ENCODE results near the gene PPP1R26.

- TF ChIP-seq POLR2A (IDR thresholded peaks at IDR 0.05; ENCODE audit: extremely low read depth, insufficient read length) (no peak), MAX (IDR thresholded peaks at IDR 0.05; ENCODE audit: low read depth, low read length) (no peak), CTCF (IDR thresholded peaks at IDR 0.05; ENCODE audit: low read depth, low read length) (no peak), MYC (IDR thresholded peaks at IDR 0.05; ENCODE audit: low read depth, low read length) (no peak)
Observed at GRCh38 chr9:135480071-135480939, 723 bp downstream of the PPP1R26 start.

Data from NB4 (cell line).